Activated naive CD8-positive, alpha-beta T cell treated with anti-CD3 and anti-CD28 coated beads, Interleukin-2, amount 50 U/mL, for 24 hours (primary cell): Measurements from ENCODE around the gene RAPGEF4.

Source experiments
- ATAC-seq: fragments of 150-1000 bp; cut with Tn5 transposase; one replicate; pipeline ENCODE4 v1.10.0; 2021
- DNase-seq: peaks from one replicate; pipeline ENCODE4 v3.0.0; 2021
- H3K27ac Mint-ChIP-seq: one replicate; pipeline ENCODE4 v1.8.0; 2021; ENCODE audit warnings: mild to moderate bottlenecking, mixed read lengths
- H3K27me3 Mint-ChIP-seq: one replicate; pipeline ENCODE4 v1.8.0; 2021; ENCODE audit warnings: mixed read lengths
- H3K36me3 Mint-ChIP-seq: one replicate; pipeline ENCODE4 v1.8.0; 2021; ENCODE audit warnings: low read depth, mixed read lengths
- H3K4me1 Mint-ChIP-seq: one replicate; pipeline ENCODE4 v1.8.0; 2021; ENCODE audit warnings: mixed read lengths
- H3K4me3 Mint-ChIP-seq: one replicate; pipeline ENCODE4 v1.8.0; 2021; ENCODE audit warnings: mild to moderate bottlenecking, moderate library complexity, mixed read lengths
- H3K9me3 Mint-ChIP-seq: one replicate; pipeline ENCODE4 v1.8.0; 2021; ENCODE audit warnings: mixed read lengths

Gene RAPGEF4

GRCh38 chr2:172842511-172843265, 107.0 kb downstream of the RAPGEF4 start:
- no peaks in the 10 kb centered on the region for H3K36me3 Mint-ChIP-seq
- no peak overlapping the region for H3K27ac Mint-ChIP-seq
- H3K9me3 Mint-ChIP-seq, result no peaks in the 10 kb centered on the region
- DNase-seq, result no peak
- no peak overlapping the region for H3K4me3 Mint-ChIP-seq
- no peak for ATAC-seq
- no peaks in the 10 kb centered on the region for H3K4me1 Mint-ChIP-seq
- H3K27me3 Mint-ChIP-seq, result no peaks in the 10 kb centered on the region

DNA sequence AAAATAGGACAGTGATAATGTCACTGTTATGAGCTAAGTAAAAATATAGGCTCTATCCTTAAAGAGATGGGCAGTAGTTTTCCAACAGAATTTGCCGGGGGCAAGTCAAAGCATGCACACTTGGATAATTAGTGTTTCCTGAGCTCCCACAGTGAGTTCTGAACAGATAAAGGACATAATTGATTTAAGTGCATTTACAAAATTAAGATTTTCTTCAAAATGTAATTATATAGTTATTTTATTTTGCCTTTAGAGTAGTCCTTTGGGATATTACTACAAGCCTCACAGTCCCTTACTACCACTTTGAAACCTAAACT, 107.6 kb downstream of the RAPGEF4 start:
- DNase-seq (no peak), ATAC-seq (no peak)
- no peak overlapping the region for H3K4me3 Mint-ChIP-seq
- H3K4me1 Mint-ChIP-seq, result no peaks in the 10 kb centered on the region
- H3K27me3 Mint-ChIP-seq, result no peaks in the 10 kb centered on the region
- no peaks in the 10 kb centered on the region for H3K36me3 Mint-ChIP-seq
- H3K27ac Mint-ChIP-seq, result no peak overlapping the region
- H3K9me3 Mint-ChIP-seq, result no peaks in the 10 kb centered on the region

- no peak overlapping the region for H3K27ac Mint-ChIP-seq
- no peak overlapping the region for H3K4me3 Mint-ChIP-seq
- no peaks in the 10 kb centered on the region for H3K9me3 Mint-ChIP-seq
- DNase-seq, result no peak
- no peaks in the 10 kb centered on the region for H3K4me1 Mint-ChIP-seq
- no peak for ATAC-seq
- H3K36me3 Mint-ChIP-seq, result no peaks in the 10 kb centered on the region
- no peaks in the 10 kb centered on the region for H3K27me3 Mint-ChIP-seq
These were observed 108.5 kb downstream of the RAPGEF4 start for GRCh38 chr2:172843902-172844715.

GRCh38 chr2:172845028-172845630, 109.5 kb downstream of the RAPGEF4 start:
- Mint-ChIP-seq H3K27ac (no peak overlapping the region), H3K27me3 (no peaks in the 10 kb centered on the region), H3K4me3 (no peak overlapping the region), H3K36me3 (no peaks in the 10 kb centered on the region), H3K4me1 (no peaks in the 10 kb centered on the region), H3K9me3 (no peaks in the 10 kb centered on the region)
- ATAC-seq, result no peak
- DNase-seq, result no peak

- no peaks in the 10 kb centered on the region for H3K4me1 Mint-ChIP-seq
- H3K4me3 Mint-ChIP-seq, result no peak overlapping the region
- H3K9me3 Mint-ChIP-seq, result no peaks in the 10 kb centered on the region
- no peak overlapping the region for H3K27ac Mint-ChIP-seq
- no peak for DNase-seq
- ATAC-seq, result no peak
- H3K27me3 Mint-ChIP-seq, result no peaks in the 10 kb centered on the region
- H3K36me3 Mint-ChIP-seq, result no peaks in the 10 kb centered on the region
These were observed 110.9 kb downstream of the RAPGEF4 start for GRCh38 chr2:172846551-172846950.

GRCh38 chr2:172847188-172847587, 111.5 kb downstream of the RAPGEF4 start:
- Mint-ChIP-seq H3K27me3 (no peaks in the 10 kb centered on the region), H3K27ac (no peak overlapping the region), H3K4me1 (no peaks in the 10 kb centered on the region), H3K4me3 (no peak overlapping the region), H3K9me3 (peaks cover 3% of the 10 kb centered on the region), H3K36me3 (no peaks in the 10 kb centered on the region)
- no peak for DNase-seq
- no peak for ATAC-seq

DNA sequence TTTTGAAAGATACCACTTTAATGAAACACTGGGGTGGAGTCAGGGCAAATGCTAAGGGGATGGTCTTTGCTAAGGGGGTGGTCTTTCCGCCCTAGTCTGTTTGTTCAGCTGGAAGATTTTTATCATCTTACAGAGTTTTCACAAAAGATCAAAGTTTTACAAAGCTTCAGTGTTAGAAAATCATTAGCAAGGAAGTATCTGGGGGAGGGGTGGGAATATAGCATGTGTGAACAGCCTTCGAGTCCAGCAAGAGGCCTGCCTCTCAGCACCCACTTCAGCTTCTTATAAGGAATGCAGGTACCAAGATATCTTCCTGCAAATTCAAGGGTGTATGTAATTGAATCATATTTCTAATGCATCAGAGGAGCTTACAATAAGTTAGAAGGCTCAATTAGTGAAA, 112.9 kb downstream of the RAPGEF4 start:
- Mint-ChIP-seq H3K36me3 (no peaks in the 10 kb centered on the region), H3K9me3 (peaks cover 3% of the 10 kb centered on the region), H3K27ac (no peak overlapping the region), H3K27me3 (no peaks in the 10 kb centered on the region), H3K4me1 (no peaks in the 10 kb centered on the region), H3K4me3 (no peak overlapping the region)
- ATAC-seq (no peak), DNase-seq (no peak)

GRCh38 chr2:172849519-172850217, 114.0 kb downstream of the RAPGEF4 start:
- H3K27me3 Mint-ChIP-seq, result no peaks in the 10 kb centered on the region
- no peak overlapping the region for H3K4me3 Mint-ChIP-seq
- no peaks in the 10 kb centered on the region for H3K4me1 Mint-ChIP-seq
- H3K9me3 Mint-ChIP-seq, result peaks cover 3% of the 10 kb centered on the region
- DNase-seq (no peak), ATAC-seq (no peak)
- H3K27ac Mint-ChIP-seq, result no peak overlapping the region
- H3K36me3 Mint-ChIP-seq, result no peaks in the 10 kb centered on the region

DNA sequence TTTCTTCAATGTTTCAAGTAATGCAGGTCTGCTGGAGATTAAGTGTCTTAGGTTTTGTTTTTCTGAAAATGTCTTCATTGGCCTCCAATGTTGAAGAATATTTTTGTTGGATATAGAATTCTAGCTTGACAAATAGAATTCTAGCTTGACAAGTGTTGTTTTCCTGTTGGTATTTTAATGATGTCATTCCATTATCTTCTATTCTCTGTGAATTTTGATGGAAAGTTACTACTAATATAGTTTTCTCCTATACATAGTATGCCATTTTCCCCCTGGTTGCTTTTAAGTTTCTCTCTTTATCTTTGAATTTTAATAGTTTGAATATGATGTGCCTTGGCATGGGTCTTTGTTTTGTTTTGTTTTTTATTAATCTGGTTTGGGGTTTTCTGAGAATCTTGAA, 119.9 kb downstream of the RAPGEF4 start:
- Mint-ChIP-seq H3K27ac (no peak overlapping the region), H3K27me3 (peaks cover 2% of the 10 kb centered on the region), H3K36me3 (no peaks in the 10 kb centered on the region), H3K9me3 (peaks cover 3% of the 10 kb centered on the region), H3K4me3 (no peak overlapping the region), H3K4me1 (no peaks in the 10 kb centered on the region)
- ATAC-seq (no peak), DNase-seq (no peak)

DNA sequence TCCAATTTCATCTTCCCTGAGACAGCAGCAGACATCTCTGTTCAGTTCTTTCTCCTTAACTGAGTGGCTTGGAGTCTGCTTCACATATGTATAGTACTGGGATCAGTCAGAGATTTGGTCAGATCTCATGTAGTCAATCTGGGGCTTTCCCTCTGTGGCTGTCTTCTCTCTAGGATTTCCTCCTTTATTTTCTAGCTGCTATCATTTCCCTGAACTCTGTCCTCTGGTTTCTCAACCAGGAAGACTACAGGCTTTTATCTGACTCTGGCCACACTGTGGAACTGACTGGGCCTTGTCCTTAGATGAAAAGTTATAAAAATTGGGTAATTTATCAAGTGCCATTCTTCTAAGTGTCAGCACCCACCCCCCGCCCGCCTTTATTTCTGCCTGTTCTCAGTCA, 121.0 kb downstream of the RAPGEF4 start:
- peaks cover 6% of the 10 kb centered on the region for H3K27me3 Mint-ChIP-seq
- no peak overlapping the region for H3K4me3 Mint-ChIP-seq
- DNase-seq, result no peak
- no peaks in the 10 kb centered on the region for H3K36me3 Mint-ChIP-seq
- no peak for ATAC-seq
- H3K27ac Mint-ChIP-seq, result no peak overlapping the region
- H3K9me3 Mint-ChIP-seq, result peaks cover 3% of the 10 kb centered on the region
- no peaks in the 10 kb centered on the region for H3K4me1 Mint-ChIP-seq

DNA sequence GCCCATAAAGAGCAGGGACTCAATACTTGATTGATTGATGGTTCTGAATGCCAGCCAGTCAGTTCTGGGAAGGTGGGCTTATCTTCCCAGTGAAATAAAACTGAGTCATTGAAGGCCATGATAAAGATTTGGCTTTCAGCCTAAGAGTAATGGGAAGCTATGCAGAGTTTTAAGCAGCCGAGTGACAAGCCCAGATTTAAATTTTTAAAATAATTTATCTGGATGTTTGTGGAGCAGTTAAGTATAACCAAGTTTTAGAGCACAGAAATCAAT, 122.8 kb downstream of the RAPGEF4 start:
- H3K27ac Mint-ChIP-seq, result no peak overlapping the region
- no peaks in the 10 kb centered on the region for H3K36me3 Mint-ChIP-seq
- no peak for DNase-seq
- ATAC-seq, result no peak
- H3K4me3 Mint-ChIP-seq, result no peak overlapping the region
- no peaks in the 10 kb centered on the region for H3K9me3 Mint-ChIP-seq
- H3K27me3 Mint-ChIP-seq, result peaks cover 14% of the 10 kb centered on the region
- H3K4me1 Mint-ChIP-seq, result no peaks in the 10 kb centered on the region

GRCh38 chr2:172859581-172860335, 124.1 kb downstream of the RAPGEF4 start:
- no peaks in the 10 kb centered on the region for H3K4me1 Mint-ChIP-seq
- no peaks in the 10 kb centered on the region for H3K9me3 Mint-ChIP-seq
- H3K27me3 Mint-ChIP-seq, result peaks cover 14% of the 10 kb centered on the region
- H3K27ac Mint-ChIP-seq, result no peak overlapping the region
- H3K36me3 Mint-ChIP-seq, result no peaks in the 10 kb centered on the region
- ATAC-seq (no peak), DNase-seq (no peak)
- H3K4me3 Mint-ChIP-seq, result no peak overlapping the region

GRCh38 chr2:172860336-172860707, 124.7 kb downstream of the RAPGEF4 start:
- no peaks in the 10 kb centered on the region for H3K36me3 Mint-ChIP-seq
- ATAC-seq, result no peak
- H3K4me3 Mint-ChIP-seq, result no peak overlapping the region
- no peaks in the 10 kb centered on the region for H3K4me1 Mint-ChIP-seq
- H3K27ac Mint-ChIP-seq, result no peak overlapping the region
- DNase-seq, result no peak
- peaks cover 14% of the 10 kb centered on the region for H3K27me3 Mint-ChIP-seq
- H3K9me3 Mint-ChIP-seq, result no peaks in the 10 kb centered on the region

DNA sequence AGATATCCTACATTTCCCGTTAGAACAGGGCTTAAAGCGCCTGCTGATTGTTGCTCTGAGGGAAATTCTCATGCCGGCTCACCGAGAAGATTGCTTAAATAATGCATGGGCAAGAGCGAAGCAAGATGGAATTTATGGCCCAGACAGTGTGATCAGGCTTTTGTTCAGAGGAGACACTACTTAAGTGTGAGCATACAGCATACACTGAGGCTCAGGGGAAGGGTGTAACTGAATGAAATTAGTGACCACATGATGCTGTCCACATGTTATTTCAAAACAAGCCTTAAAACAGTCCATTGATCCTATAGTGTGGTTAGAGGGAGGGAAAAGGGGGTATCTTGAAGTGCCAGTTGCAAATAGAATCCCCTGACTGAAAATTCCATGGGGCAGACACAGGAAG, 125.5 kb downstream of the RAPGEF4 start:
- ATAC-seq (no peak), DNase-seq (no peak)
- no peaks in the 10 kb centered on the region for H3K4me1 Mint-ChIP-seq
- no peak overlapping the region for H3K27ac Mint-ChIP-seq
- no peaks in the 10 kb centered on the region for H3K9me3 Mint-ChIP-seq
- H3K4me3 Mint-ChIP-seq, result no peak overlapping the region
- H3K27me3 Mint-ChIP-seq, result peaks cover 14% of the 10 kb centered on the region
- no peaks in the 10 kb centered on the region for H3K36me3 Mint-ChIP-seq
